Natural killer cell (primary cell): ENCODE measurements around the gene PRPF6. TPM values are rescaled to one million over a fixed set of nuclear protein-coding genes. Genes with fewer than 3 reads are reported as not detected.

Source experiments
- ATAC-seq, 3 donors: fragments of 150-1000 bp in 2 of 3; fragments of 200-7000 bp in 1 of 3; cut with Tn5 transposase; 1 replicate in 1 of 3; 2 replicates in 2 of 3; pipeline ENCODE4 v1.10.0; 2021; ENCODE audit warnings: mild to moderate bottlenecking in 2 of 3, moderate library complexity in 2 of 3
- DNase-seq, 2 donors: peaks; one replicate each; pipeline versions ENCODE4 v3.0.0 to v3.0.0-alpha.2; 2013 to 2021; ENCODE audit warnings: mixed read lengths in 1 of 2
- H3K27ac ChIP-seq: one replicate; pipeline ENCODE4 v1.5.1; 2013; ENCODE audit warnings: mild to moderate bottlenecking, low read length
- H3K27me3 ChIP-seq: one replicate; pipeline ENCODE4 v1.6.1; 2013; ENCODE audit warnings: low read length; ENCODE audit not compliant: control insufficient read depth, insufficient read depth
- H3K36me3 ChIP-seq: one replicate; pipeline ENCODE4 v1.6.1; 2013; ENCODE audit warnings: low read length; ENCODE audit not compliant: control insufficient read depth, insufficient read depth
- H3K4me1 ChIP-seq: one replicate; pipeline ENCODE4 v1.6.1; 2013; ENCODE audit warnings: low read length; ENCODE audit not compliant: control insufficient read depth, insufficient read depth
- H3K4me3 ChIP-seq: one replicate; pipeline ENCODE4 v1.5.1; 2013; ENCODE audit warnings: low read length
- H3K9me3 ChIP-seq: one replicate; pipeline ENCODE4 v1.6.1; 2013; ENCODE audit warnings: low read length; ENCODE audit not compliant: control insufficient read depth, insufficient read depth
- H3K27ac Mint-ChIP-seq, 2 donors: one replicate each; pipeline ENCODE4 v1.8.0; 2022; ENCODE audit warnings: mild to moderate bottlenecking in 2 of 2, mixed read lengths in 2 of 2, moderate library complexity in 1 of 2
- H3K27me3 Mint-ChIP-seq, 2 donors: one replicate each; pipeline ENCODE4 v1.8.0; 2022; ENCODE audit warnings: low read depth in 2 of 2, mixed read lengths in 2 of 2
- H3K36me3 Mint-ChIP-seq: one replicate; pipeline ENCODE4 v1.8.0; 2022; ENCODE audit warnings: mixed read lengths
- H3K4me1 Mint-ChIP-seq, 2 donors: one replicate each; pipeline ENCODE4 v1.8.0; 2022; ENCODE audit warnings: mixed read lengths in 2 of 2
- H3K4me3 Mint-ChIP-seq: one replicate; pipeline ENCODE4 v1.8.0; 2022; ENCODE audit warnings: mild to moderate bottlenecking, moderate library complexity, mixed read lengths
- H3K9me3 Mint-ChIP-seq, 2 donors: one replicate each; pipeline ENCODE4 v1.8.0; 2022; ENCODE audit warnings: mixed read lengths in 2 of 2
- CTCF ChIP-seq: fragments of 200-600 bp; IDR thresholded peaks from one replicate; pipeline ENCODE4 v1.8.0; 2022; ENCODE audit warnings: antibody characterized with exemption
- WGBS: methylation state at CpG from one replicate; pipeline ENCODE4 v1.1.7; 2013; ENCODE audit warnings: missing lambda C conversion rate; ENCODE audit not compliant: insufficient coverage; 5-methylcytosine and 5-hydroxymethylcytosine counted together
- intact Hi-C: fragments of 100-400 bp; cut with micrococcal nuclease; formaldehyde crosslinking; loops from one replicate; pipeline ENCODE4 v1.14.2; 2022
- total RNA-seq, 4 donors: library from RNA; stranded (reverse); fragments of 120-200 nt in 1 of 4; gene quantifications; one replicate each; pipeline versions ENCODE4 v1.2.3 to v1.2.4, GENCODE V29; 2013 to 2022

PRPF6 gene
- total RNA-seq, 3 donors from 2014 or later (not counting 1 experiment from before 2014, with no cell fraction given): 52.7 to 63.0 (median 55.0) TPM

GRCh38 chr20:63967330-63968135 is 13.4 kb upstream of the PRPF6 start:
- intact Hi-C loops: no loop called here
- no peaks in the 10 kb centered on the region for H3K9me3 Mint-ChIP-seq
- no peak overlapping the region for H3K27ac ChIP-seq

GRCh38 chr20:63968136-63968927 is 12.6 kb upstream of the PRPF6 start:
- H3K4me1 ChIP-seq: peaks cover 16% of the 10 kb centered on the region
- intact Hi-C loops: no loop called here
- no peak for TF ChIP-seq CTCF
- Mint-ChIP-seq H3K27ac (peak overlapping the region; percentile 66 to 81), H3K4me3 (peak overlapping the region; percentile 91), H3K9me3 (no peaks in the 10 kb centered on the region), H3K27me3 (no peaks in the 10 kb centered on the region), H3K4me1 (peaks cover 8 to 11% of the 10 kb centered on the region in 2 donors), H3K36me3 (no peaks in the 10 kb centered on the region)
- H3K27me3 ChIP-seq: no peaks in the 10 kb centered on the region
- no peaks in the 10 kb centered on the region for H3K9me3 ChIP-seq
- DNase-seq (no peak), ATAC-seq (no peak)
- WGBS: 85% methylated on average over 14 of the region's 14 CpGs
- no peak overlapping the region for H3K27ac ChIP-seq
- H3K4me3 ChIP-seq: peak overlapping the region; percentile 41
- H3K36me3 ChIP-seq: peaks cover 2% of the 10 kb centered on the region

More at GRCh38 chr20:63967330-63968135, 13.4 kb upstream of the PRPF6 start:
- Histone ChIP-seq H3K4me3 (no peak overlapping the region), H3K4me1 (peaks cover 16% of the 10 kb centered on the region), H3K9me3 (no peaks in the 10 kb centered on the region), H3K27me3 (no peaks in the 10 kb centered on the region), H3K36me3 (peaks cover 2% of the 10 kb centered on the region)
- no peak for DNase-seq
- Mint-ChIP-seq H3K36me3 (no peaks in the 10 kb centered on the region), H3K4me3 (peak overlapping the region; percentile 25), H3K4me1 (peaks cover 8% of the 10 kb centered on the region in 2 donors), H3K27ac (peak overlapping the region in 1 of 2 donors; percentile 81), H3K27me3 (no peaks in the 10 kb centered on the region)
- no peak for TF ChIP-seq CTCF
- no peak for ATAC-seq
- 94% methylated on average over 28 of the region's 28 CpGs for WGBS

- DNase-seq (peak; percentile 27 to 65), ATAC-seq (peak; percentile 35 to 54 (median 37))
- TF ChIP-seq CTCF: no peak
- Histone ChIP-seq H3K4me3 (peak overlapping the region; percentile 41), H3K36me3 (peaks cover 3% of the 10 kb centered on the region), H3K9me3 (no peaks in the 10 kb centered on the region), H3K27ac (no peak overlapping the region), H3K27me3 (no peaks in the 10 kb centered on the region), H3K4me1 (peaks cover 21% of the 10 kb centered on the region)
- intact Hi-C loops: no loop called here
- WGBS: 2% methylated on average over 70 of the region's 70 CpGs
- H3K4me1 Mint-ChIP-seq: peaks cover 17 to 19% of the 10 kb centered on the region in 2 donors
- H3K27me3 Mint-ChIP-seq: no peaks in the 10 kb centered on the region
- peak overlapping the region; percentile 66 to 81 for H3K27ac Mint-ChIP-seq
- no peaks in the 10 kb centered on the region for H3K36me3 Mint-ChIP-seq
- H3K4me3 Mint-ChIP-seq: peak overlapping the region; percentile 91
- no peaks in the 10 kb centered on the region for H3K9me3 Mint-ChIP-seq
These were observed 11.8 kb upstream of the PRPF6 start for GRCh38 chr20:63968928-63969760.
